K562 (cell line): ENCODE data around the gene SUPT3H. TPM values are rescaled to one million over a fixed set of nuclear protein-coding genes. Genes with fewer than 3 reads are reported as not detected.

Experiments
- ATAC-seq: fragments of 200-7000 bp; cut with Tn5 transposase; 3 replicates; pipeline ENCODE4 v1.9.1; 2020; ENCODE audit warnings: moderate library complexity
- BruUV-seq: library from RNA; stranded (reverse); fragments of 400-500 nt; replicated peaks from 2 replicates; lab custom pipeline; 2021; lab: Mats Ljungman, UMichigan
- CTCF ChIA-PET: fragments of 300-600 bp; formaldehyde crosslinking; extraction: SDS; loops from one replicate; lab custom pipeline; 2021; ENCODE audit warnings: low intra/inter-chr PET ratio; lab: Yijun Ruan, JAX
- POLR2A ChIA-PET: fragments of 300-600, 350-650 bp; sonication (Branson Sonifier 250); formaldehyde crosslinking; extraction: SDS; loops from one replicate; lab custom pipeline; 2021; ENCODE audit warnings: antibody characterized with exemption, inconsistent platforms; lab: Yijun Ruan, JAX
- DNase-seq, 4 experiments: peaks; one replicate each; pipeline versions ENCODE4 v3.0.0 to v3.0.0-alpha.2; 2011 to 2018; ENCODE audit warnings: low spot score in 3 of 4, mixed read lengths in 3 of 4; ENCODE audit errors: extremely low read depth in 1 of 4
- FAIRE-seq: peaks from 2 replicates; lab custom pipeline; 2011; peaks lifted over from hg19 to GRCh38; lab: Jason Lieb, UNC
- H2AFZ ChIP-seq: 2 replicates; pipeline ENCODE4 v1.6.0; 2011; ENCODE audit warnings: low read depth, low read length, control low read depth, inconsistent platforms
- H3K27ac ChIP-seq: fragments of 200-600 bp; 3 replicates; pipeline ENCODE4 v1.8.0; 2011; ENCODE audit warnings: low read depth, mild to moderate bottlenecking, control low read depth, inconsistent platforms, low read length, moderate library complexity, mixed read lengths; ENCODE audit errors: extremely low read depth
- H3K27me3 ChIP-seq, 2 experiments: fragments of 300-600 bp in 1 of 2; 2 replicates in 1 of 2; 3 replicates in 1 of 2; pipeline versions ENCODE4 v1.6.0 to v1.8.0; 2011; ENCODE audit warnings: inconsistent platforms in 2 of 2, low read length in 2 of 2, mild to moderate bottlenecking in 1 of 2, mixed read lengths in 1 of 2, moderate library complexity in 1 of 2; ENCODE audit not compliant: control insufficient read depth in 2 of 2, insufficient read depth in 2 of 2
- H3K36me3 ChIP-seq: fragments of 300-600 bp; 3 replicates; pipeline ENCODE4 v1.8.0; 2011; ENCODE audit warnings: mild to moderate bottlenecking, low read length, inconsistent platforms; ENCODE audit not compliant: control insufficient read depth, insufficient read depth
- H3K4me1 ChIP-seq, 2 experiments: fragments of 200-600 bp in 1 of 2; replicated peaks in 1 of 2; 2 replicates in 1 of 2; 3 replicates in 1 of 2; pipeline versions ENCODE4 v1.5.1 to v1.8.0; 2011; ENCODE audit warnings: inconsistent platforms in 2 of 2, low read length in 2 of 2, mild to moderate bottlenecking in 1 of 2, mixed read lengths in 1 of 2, moderate library complexity in 1 of 2; ENCODE audit not compliant: control insufficient read depth in 2 of 2, insufficient read depth in 2 of 2
- H3K4me2 ChIP-seq: 2 replicates; pipeline ENCODE4 v1.6.1; 2011; ENCODE audit warnings: low read length, control low read depth, inconsistent platforms, mixed read lengths; ENCODE audit not compliant: insufficient read depth
- H3K4me3 ChIP-seq: fragments of 200-600 bp; sonication (generic), shearing (Covaris generic); 2 replicates; pipeline ENCODE4 v1.5.1; 2016; ENCODE audit warnings: control low read depth, inconsistent platforms
- H3K79me2 ChIP-seq: fragments of 200-600 bp; 3 replicates; pipeline ENCODE4 v1.8.0; 2011; ENCODE audit warnings: low read length, inconsistent platforms; ENCODE audit not compliant: control insufficient read depth, insufficient read depth
- H3K9ac ChIP-seq, 2 experiments: 2 replicates each; pipeline versions ENCODE4 v1.6.0 to v1.6.1; 2011; ENCODE audit warnings: low read depth in 2 of 2, low read length in 2 of 2, control low read depth in 1 of 2, inconsistent platforms in 1 of 2, mild to moderate bottlenecking in 1 of 2, mixed read lengths in 1 of 2; ENCODE audit not compliant: insufficient read depth in 1 of 2
- H3K9me1 ChIP-seq: one replicate; pipeline ENCODE4 v1.6.0; 2011; ENCODE audit warnings: inconsistent platforms, mild to moderate bottlenecking, low read length, moderate library complexity; ENCODE audit not compliant: control insufficient read depth, insufficient read depth
- H3K9me3 ChIP-seq: replicated peaks from 2 replicates; pipeline ENCODE4 v1.5.1; 2011; ENCODE audit warnings: low read depth, low read length, inconsistent platforms; ENCODE audit not compliant: control insufficient read depth, insufficient read depth
- H4K20me1 ChIP-seq: replicated peaks from 2 replicates; pipeline ENCODE4 v1.6.1; 2011; ENCODE audit warnings: low read length, inconsistent platforms, mixed read lengths; ENCODE audit not compliant: control insufficient read depth, insufficient read depth
- CBFA2T2 ChIP-seq: fragments of 450-650 bp; conservative IDR thresholded peaks from 2 replicates; pipeline ENCODE4 v1.6.1; 2017; ENCODE audit warnings: mild to moderate bottlenecking
- ESRRA ChIP-seq: fragments of 450-650 bp; IDR thresholded peaks from 2 replicates; pipeline ENCODE4 v1.6.1; 2014; ENCODE audit warnings: low read depth, mild to moderate bottlenecking, moderate library complexity, borderline replicate concordance
- FOXJ2 ChIP-seq: fragments of 200-800 bp; sonication (Bioruptor generic); IDR thresholded peaks from 2 replicates; pipeline ENCODE4 v1.6.1; 2016; ENCODE audit warnings: missing genetic modification characterization, missing compliant biosample characterization
- GTF2B ChIP-seq: IDR thresholded peaks from 2 replicates; pipeline ENCODE4 v1.6.1; 2011; ENCODE audit not compliant: insufficient read length; ENCODE audit errors: extremely low read depth
- HDAC8 ChIP-seq: fragments of 450-650 bp; IDR thresholded peaks from 2 replicates; pipeline ENCODE4 v1.6.1; 2016; ENCODE audit warnings: mild to moderate bottlenecking, missing genetic modification characterization, moderate library complexity, missing compliant biosample characterization
- HDGF ChIP-seq: fragments of 450-650 bp; IDR thresholded peaks from 2 replicates; pipeline ENCODE4 v1.6.1; 2016
- HMBOX1 ChIP-seq: sonication (generic); IDR thresholded peaks from 2 replicates; pipeline ENCODE4 v1.6.1; 2016
- MAX ChIP-seq: sonication (generic); formaldehyde crosslinking; IDR thresholded peaks from 2 replicates; pipeline ENCODE4 v1.9.0; 2022; ENCODE audit warnings: mild to moderate bottlenecking, missing genetic modification reagents
- NR2F6 ChIP-seq: fragments of 450-650 bp; formaldehyde crosslinking; IDR thresholded peaks from 2 replicates; pipeline ENCODE4 v1.4.0; 2020; ENCODE audit warnings: mild to moderate bottlenecking
- SMARCA5 ChIP-seq: fragments of 450-650 bp; IDR thresholded peaks from 2 replicates; pipeline ENCODE4 v1.6.1; 2016
- STAT5B ChIP-seq: fragments of 250-450 bp; sonication (Bioruptor Pico); IDR thresholded peaks from 2 replicates; pipeline ENCODE4 v1.8.0; 2021; ENCODE audit warnings: mild to moderate bottlenecking, inconsistent platforms
- TCF3 ChIP-seq: sonication (generic); formaldehyde crosslinking; IDR thresholded peaks from 2 replicates; pipeline ENCODE4 v1.4.0; 2020; ENCODE audit warnings: mild to moderate bottlenecking, missing genetic modification reagents
- ZNF318 ChIP-seq, 2 experiments: fragments of 450-650 bp; IDR thresholded peaks; 2 replicates each; pipeline ENCODE4 v1.6.1; 2016; ENCODE audit warnings: mild to moderate bottlenecking in 2 of 2, borderline replicate concordance in 1 of 2, low read depth in 1 of 2, moderate library complexity in 1 of 2
- WGBS: fragments of 100-300 bp; shearing (Covaris generic); methylation state at CpG from one replicate; pipeline ENCODE4 v1.1.6; 2016; ENCODE audit warnings: low coverage, mixed read lengths; ENCODE audit not compliant: insufficient coverage; ENCODE audit errors: missing lambda C conversion rate; 5-methylcytosine and 5-hydroxymethylcytosine counted together
- in situ Hi-C: fragments of 300-500 bp; cut with MboI; formaldehyde crosslinking; loops from 4 replicates; pipeline ENCODE4 v1.15.0; 2018; ENCODE audit warnings: inconsistent platforms, mixed read lengths
- intact Hi-C: fragments of 100-400 bp; cut with micrococcal nuclease; formaldehyde crosslinking; loops from 2 replicates; pipeline ENCODE4 v1.14.2; 2022
- polyA plus RNA-seq, 8 experiments: library from polyadenylated mRNA; depleted of rRNA in 4 of 8; stranded (reverse) in 5 of 8; unstranded in 3 of 8; fragments of >200 nt; fragmentation: Nextera tagmentation in 2 of 8; fragmentation: Illumina TruSeq in 1 of 8; extraction: Ambion mirVana in 2 of 8; extraction: Trizol in 1 of 8; gene quantifications; 2 replicates each; pipeline versions ENCODE4 v1.2.1 to v1.2.3, GENCODE V29; 2011 to 2014; ENCODE audit warnings: inconsistent platforms in 1 of 8, missing spikeins in 1 of 8
- total RNA-seq, 7 experiments: library from RNA; depleted of rRNA in 6 of 7; stranded (reverse); fragments of >200 nt in 6 of 7; fragmentation: Illumina TruSeq in 2 of 7; extraction: Trizol in 2 of 7; gene quantifications; 2 replicates each; pipeline versions ENCODE4 v1.2.1 to v1.2.3, GENCODE V29; 2011 to 2021; ENCODE audit warnings: low replicate concordance in 1 of 7

Gene SUPT3H
- total and polyA plus RNA-seq, 9 of the 15 experiments (the other 6 are each of a cell fraction or from before 2014, with no cell fraction given), result 7.2 to 16.3 (median 11.9) TPM

- BruUV-seq, result no TSS peak
- no peak for TF ChIP-seq FOXJ2 (tag)
- no peak for TF ChIP-seq HDGF
- no peak for TF ChIP-seq GTF2B
- TF ChIP-seq HDAC8, result no peak
- no peak for TF ChIP-seq ZNF318 (IDR thresholded peaks at IDR 0.05; ENCODE audit: borderline replicate concordance in 1 of 2, low read depth in 1 of 2)
- no peak for TF ChIP-seq STAT5B
- peak; percentile 41; the same call in 1 of the 2 replicates for TF ChIP-seq ESRRA
- TF ChIP-seq HMBOX1, result 0 out of 2 replicates have a peak, but pooled peaks have one; percentile 16
- TF ChIP-seq MAX (CRISPR knock-in tag), result no peak
- no peak for TF ChIP-seq NR2F6 (CRISPR knock-in tag)
- no peak for TF ChIP-seq SMARCA5
- TF ChIP-seq CBFA2T2, result peak; percentile 47; the same call in 1 of the 2 replicates
- TF ChIP-seq TCF3 (CRISPR knock-in tag), result peak; percentile 69
Measured at GRCh38 chr6:45156075-45156474, 221.7 kb downstream of the SUPT3H start.

More at GRCh38 chr6:45156075-45156474, 221.7 kb downstream of the SUPT3H start:
- Histone ChIP-seq H3K4me2 (no peak overlapping the region), H3K27ac (peak overlapping the region; percentile 18; the same call in 1 of the 3 replicates), H3K79me2 (no peaks in the 10 kb centered on the region), H3K9ac (no peak overlapping the region), H3K4me1 (peaks cover 0 to 15% of the 10 kb centered on the region in 2 experiments; a peak in 3 of 5 replicates), H3K4me3 (no peak overlapping the region), H3K27me3 (no peaks in the 10 kb centered on the region), H3K9me1 (no peaks in the 10 kb centered on the region), H3K9me3 (0 out of 2 replicates have a peak, but pooled peaks cover 3% of the 10 kb centered on the region), H3K36me3 (no peaks in the 10 kb centered on the region), H2AFZ (no peak overlapping the region), H4K20me1 (no peaks in the 10 kb centered on the region)
- POLR2A ChIA-PET, result interaction anchor here (0.6 to 1.0 kb wide), 4 partner anchors 10 to 231 kb away, joined by 3 to 4 read pairs (median 4); no protein-coding TSS in a partner anchor
- CTCF ChIA-PET, result no interaction called here
- FAIRE-seq (peak; percentile 82), ATAC-seq (peak; percentile 80), DNase-seq (peak; percentile 11 to 43 (median 25))
- 4% methylated on average over 2 of the region's 2 CpGs for WGBS
- intact Hi-C loops, result no loop called here
- in situ Hi-C loops, result no loop called here
